Measurements from ENCODE around the gene DDX52.

DDX52 gene

GRCh38 chr17:37605081-37605480 is 38.2 kb downstream of the DDX52 start:
- Histone ChIP-seq H3K27ac (no peak overlapping the region), H3K27me3 (no peaks in the 10 kb centered on the region), H3K4me1 (peaks cover 0 to 37% (median 8%) of the 10 kb centered on the region in 4 donors), H3K9me3 (no peaks in the 10 kb centered on the region), H3K4me3 (no peak overlapping the region), H3K36me3 (peaks cover 0 to 4% (median 2%) of the 10 kb centered on the region in 3 donors)
- no peak for DNase-seq
- no peak for TF ChIP-seq CTCF (IDR thresholded peaks at IDR 0.05)
- intact Hi-C loops (cut with DNase I; ENCODE audit: low total_unique reads) = no loop called here

- Histone ChIP-seq H3K27me3 (no peaks in the 10 kb centered on the region), H3K4me1 (peaks cover 0 to 32% (median 8%) of the 10 kb centered on the region in 4 donors), H3K4me3 (no peak overlapping the region), H3K9me3 (no peaks in the 10 kb centered on the region), H3K36me3 (peaks cover under 1 to 7% (median 4%) of the 10 kb centered on the region in 3 donors), H3K27ac (no peak overlapping the region)
- intact Hi-C loops (cut with DNase I; ENCODE audit: low total_unique reads) = no loop called here
- DNase-seq = no peak
- no peak for TF ChIP-seq CTCF (IDR thresholded peaks at IDR 0.05)
Observed at GRCh38 chr17:37604556-37604955, 38.7 kb downstream of the DDX52 start.

- Histone ChIP-seq H3K27me3 (no peaks in the 10 kb centered on the region), H3K4me3 (no peak overlapping the region), H3K4me1 (no peaks in the 10 kb centered on the region), H3K9me3 (no peaks in the 10 kb centered on the region), H3K27ac (no peak overlapping the region), H3K36me3 (peaks cover 43 to 57% (median 50%) of the 10 kb centered on the region in 3 donors)
- intact Hi-C loops (cut with DNase I; ENCODE audit: low total_unique reads) = no loop called here
- no peak for TF ChIP-seq CTCF (IDR thresholded peaks at IDR 0.05)
- DNase-seq = no peak
Observed at GRCh38 chr17:37598145-37598544, 45.1 kb downstream of the DDX52 start.

- intact Hi-C loops (cut with DNase I; ENCODE audit: low total_unique reads) = no loop called here
- TF ChIP-seq CTCF (IDR thresholded peaks at IDR 0.05) = no peak
- no peak overlapping the region for H3K4me3 ChIP-seq
Observed at GRCh38 chr17:37592291-37592690, 51.0 kb downstream of the DDX52 start.

GRCh38 chr17:37585066-37585465 is 58.2 kb downstream of the DDX52 start:
- no peaks in the 10 kb centered on the region for H3K4me1 ChIP-seq
- no peak overlapping the region for H3K27ac ChIP-seq
- no peaks in the 10 kb centered on the region for H3K9me3 ChIP-seq
- H3K36me3 ChIP-seq = peaks cover 67 to 73% (median 69%) of the 10 kb centered on the region in 3 donors
- no peak overlapping the region for H3K4me3 ChIP-seq
- no peak for TF ChIP-seq CTCF (IDR thresholded peaks at IDR 0.05)
- no peaks in the 10 kb centered on the region for H3K27me3 ChIP-seq
- intact Hi-C loops (cut with DNase I; ENCODE audit: low total_unique reads) = no loop called here
- DNase-seq = no peak

More at GRCh38 chr17:37592291-37592690, 51.0 kb downstream of the DDX52 start:
- Histone ChIP-seq H3K9me3 (no peaks in the 10 kb centered on the region), H3K4me1 (no peaks in the 10 kb centered on the region), H3K36me3 (peaks cover 28 to 59% (median 42%) of the 10 kb centered on the region in 3 donors), H3K27me3 (no peaks in the 10 kb centered on the region), H3K27ac (no peak overlapping the region)
- DNase-seq = no peak

GRCh38 chr17:37576281-37576680 is 67.0 kb downstream of the DDX52 start:
- Histone ChIP-seq H3K36me3 (peaks cover 66 to 94% (median 77%) of the 10 kb centered on the region in 3 donors), H3K27ac (no peak overlapping the region), H3K9me3 (no peaks in the 10 kb centered on the region), H3K4me1 (no peaks in the 10 kb centered on the region), H3K27me3 (no peaks in the 10 kb centered on the region), H3K4me3 (no peak overlapping the region)
- no peak for TF ChIP-seq CTCF (IDR thresholded peaks at IDR 0.05)
- no peak for DNase-seq
- intact Hi-C loops (cut with DNase I; ENCODE audit: low total_unique reads) = no loop called here
